Umbilical cord (tissue), 2 donors: ENCODE data around the gene MRO. TPM values are rescaled to one million over a fixed set of nuclear protein-coding genes. Genes with fewer than 3 reads are reported as not detected.
"Not testable (repeated sequence)": the region's sequence is repeated elsewhere in the genome, so short reads cannot be mapped to it uniquely, and the experiment has no call there.

ENCODE experiments used
- DNase-seq: peaks from one replicate; pipeline ENCODE4 v3.0.0-alpha.2; 2015; ENCODE audit warnings: low spot score
- total RNA-seq: library from RNA; depleted of rRNA; stranded (reverse); fragments of >200 nt; gene quantifications from one replicate; pipeline ENCODE4 v1.2.3, GENCODE V29; 2014; ENCODE audit warnings: low replicate concordance; ENCODE audit not compliant: insufficient read depth

The MRO gene
- total RNA-seq, result 1.9 TPM

DNA sequence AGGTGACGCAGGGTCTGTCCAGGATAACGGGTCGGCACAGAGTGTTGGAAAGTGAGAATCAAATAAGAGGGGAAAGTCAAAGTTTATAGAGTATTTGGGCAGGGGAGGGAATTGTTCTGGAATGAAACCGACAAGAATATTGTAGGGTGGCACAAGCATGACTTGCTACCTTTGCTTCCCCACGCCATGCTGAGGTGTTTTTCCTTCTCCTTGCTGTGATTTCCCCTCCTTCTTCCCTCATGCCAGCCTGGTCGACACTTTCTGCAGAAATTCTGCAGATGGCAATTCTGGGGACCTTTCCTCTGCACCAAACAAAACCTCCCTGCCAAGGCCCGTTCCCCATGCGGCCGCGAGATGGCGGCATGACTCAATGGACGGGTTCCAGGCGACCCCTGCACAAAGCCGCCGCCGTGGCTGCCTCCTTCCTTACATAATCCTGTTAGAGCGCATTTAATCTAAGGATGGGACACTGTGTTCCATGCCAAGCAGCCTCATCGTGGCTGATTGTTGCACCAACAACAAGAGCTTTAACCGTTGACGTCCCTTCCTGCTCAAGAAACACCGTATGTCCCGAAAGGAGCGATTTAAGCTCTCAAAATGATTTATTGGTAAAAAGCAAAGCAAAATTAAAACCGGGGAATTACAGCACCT lies at the start of gene MRO:
TSS of gene MRO (minus strand) at position 289 of the 651 bp plus-strand sequence. CDS start 10,616 bp downstream, outside the sequence.
- DNase-seq, result peak; percentile 78

DNA sequence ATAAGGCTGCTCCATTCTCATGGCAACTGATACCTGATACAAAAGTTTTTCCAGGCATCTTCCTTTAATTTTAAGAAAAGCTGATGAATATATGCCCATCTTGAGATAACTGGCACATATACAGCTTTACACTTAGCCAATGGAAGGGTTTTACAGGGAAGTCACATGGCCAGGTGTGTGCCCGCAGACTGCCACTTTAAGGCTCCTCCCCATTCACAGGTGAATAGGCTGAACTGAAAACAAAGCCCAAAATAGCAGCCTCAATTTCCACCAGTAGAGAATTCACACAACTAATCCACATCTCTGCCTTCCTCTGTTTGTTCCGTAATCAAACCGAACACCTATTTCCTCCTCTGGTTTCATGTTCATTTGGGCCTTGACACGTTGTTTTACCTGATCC lies 49.3 kb upstream of the MRO start:
- DNase-seq, result no peak

DNA sequence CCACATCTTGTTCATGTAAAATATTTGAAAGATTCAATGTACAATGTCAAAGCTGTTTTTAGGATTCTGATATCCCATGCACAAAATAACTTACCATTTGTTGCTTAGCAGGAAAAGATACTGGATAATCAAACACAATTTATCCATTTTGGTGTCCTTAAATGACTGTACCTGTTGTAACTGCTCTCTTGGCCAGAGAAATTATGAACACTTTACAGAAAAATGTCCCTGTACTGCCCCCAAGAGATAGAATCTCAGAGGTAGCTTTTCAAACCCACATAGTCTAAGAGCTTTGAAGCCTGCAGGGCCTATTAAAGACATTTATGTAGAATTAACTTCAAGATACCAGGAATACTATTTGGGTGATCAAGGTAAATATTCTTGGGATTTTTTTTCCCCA lies 46.9 kb upstream of the MRO start:
- no peak for DNase-seq

DNA sequence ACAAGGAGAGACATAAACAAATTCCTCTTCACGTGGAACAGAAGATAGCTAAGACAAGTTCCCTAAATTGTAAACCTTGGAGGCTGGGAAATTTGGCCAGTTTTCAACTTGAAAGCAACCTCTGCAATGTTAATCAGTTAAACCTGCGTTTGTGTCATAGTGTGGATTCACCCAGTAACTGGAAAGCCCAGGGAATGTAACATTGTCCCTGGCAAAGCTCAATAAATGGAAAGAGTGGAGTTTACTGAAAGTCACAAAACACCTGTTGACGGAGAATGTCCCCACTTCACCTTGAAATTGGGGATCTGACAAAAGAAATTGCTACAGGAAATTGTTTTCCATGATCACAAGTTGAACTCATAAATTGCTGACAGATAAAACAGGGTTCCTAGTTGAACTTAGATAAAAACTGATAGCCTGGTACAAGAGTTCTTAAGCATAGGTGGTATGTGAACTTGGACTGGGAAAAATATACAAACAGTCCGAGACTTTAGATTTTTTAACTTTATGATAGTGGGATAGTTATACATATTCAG lies 44.1 kb upstream of the MRO start:
- no peak for DNase-seq

DNA sequence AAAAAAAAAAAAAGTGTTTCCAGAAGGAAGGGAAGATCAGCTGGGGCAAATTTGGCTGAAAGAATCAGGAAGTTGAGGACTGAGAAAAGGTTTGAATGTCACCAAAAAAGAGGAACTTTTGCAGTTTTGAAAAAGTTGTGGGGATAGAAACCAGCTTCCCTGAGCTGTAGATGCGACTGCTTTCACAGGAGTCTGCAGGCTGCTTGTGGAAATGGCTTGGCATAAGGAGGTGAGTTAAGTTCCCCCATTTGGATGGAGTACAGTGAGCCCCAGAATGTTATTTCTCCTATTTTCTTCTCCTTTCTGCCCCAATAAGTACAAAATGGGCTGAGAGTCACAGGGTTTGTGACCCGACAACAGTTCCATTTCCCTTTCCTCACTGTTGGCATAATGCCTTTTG lies 42.6 kb upstream of the MRO start:
- DNase-seq, result peak; percentile 18

DNA sequence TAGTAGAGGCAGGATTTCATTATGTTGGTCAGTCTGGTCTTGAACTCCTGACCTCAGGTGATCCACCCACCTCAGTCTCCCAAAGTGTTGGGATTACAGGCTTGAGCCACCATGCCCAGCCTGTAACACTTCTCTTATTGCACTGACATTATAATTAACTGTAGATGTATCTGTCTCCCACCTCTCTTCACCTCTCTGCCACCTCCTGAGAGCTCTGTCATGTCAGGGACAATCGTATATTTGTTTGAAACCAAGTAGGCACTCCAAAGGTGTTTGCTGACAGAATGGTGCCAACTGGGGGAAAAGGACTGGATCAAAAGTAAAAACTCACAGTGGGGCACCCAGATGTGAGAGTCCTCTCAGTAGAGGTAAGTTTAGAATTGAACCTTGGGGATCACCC lies 41.8 kb upstream of the MRO start:
- DNase-seq, result no peak

DNA sequence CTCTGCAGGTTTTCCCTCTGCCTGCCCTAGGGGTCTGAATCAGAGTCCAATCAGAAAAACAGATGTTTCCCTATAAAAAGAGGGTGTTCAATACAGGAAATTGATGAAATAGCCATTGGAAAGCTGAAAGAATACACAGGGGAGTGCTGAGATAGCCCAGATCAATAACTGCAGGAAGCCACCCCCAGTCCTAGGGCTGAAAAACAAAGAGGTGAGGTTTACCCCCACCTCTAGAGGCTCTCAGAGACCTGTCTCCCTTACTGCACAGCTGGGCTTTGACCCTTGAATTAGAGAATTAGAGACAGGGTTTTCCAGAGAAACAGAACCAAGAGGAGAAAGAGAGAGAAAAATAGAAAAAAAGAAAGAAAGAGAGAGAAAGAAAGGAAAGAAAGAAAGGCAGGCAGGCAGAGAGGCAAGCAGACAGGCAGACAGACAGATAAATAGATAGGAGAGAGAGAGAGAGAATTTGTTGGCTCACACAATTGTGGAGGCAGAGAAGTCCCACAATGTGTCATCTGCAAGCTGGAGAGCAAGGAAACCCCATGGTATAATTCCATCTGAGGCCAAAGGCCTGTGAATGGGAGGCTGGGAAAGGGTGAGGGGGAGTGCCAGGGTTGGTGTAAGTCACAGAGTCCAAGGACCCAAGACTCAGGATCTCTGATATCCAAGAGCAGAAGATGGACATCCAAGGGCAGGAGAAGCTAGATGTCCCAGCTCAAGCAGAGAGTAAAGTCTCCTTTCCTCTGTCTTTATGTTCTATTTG lies 40.2 kb upstream of the MRO start:
- DNase-seq, result no peak

DNA sequence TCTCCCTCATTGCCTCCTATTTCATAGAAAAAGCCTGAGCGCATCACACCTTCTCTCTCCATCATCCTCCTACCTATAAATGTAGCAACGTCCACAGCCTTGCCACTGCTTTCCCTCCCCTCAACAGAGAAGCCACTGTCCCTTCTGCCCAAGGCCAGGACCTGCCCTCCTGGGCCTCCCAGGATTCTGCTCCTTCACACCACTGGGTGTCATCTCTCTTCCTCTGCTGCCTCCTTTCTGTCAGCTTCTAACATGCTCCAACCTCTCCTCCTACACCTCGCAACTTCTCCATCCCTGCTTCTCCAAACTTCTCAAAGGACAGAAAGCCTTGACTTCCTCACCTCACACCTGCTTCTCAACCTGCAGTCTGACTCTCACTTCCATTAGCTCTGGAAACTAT lies 37.9 kb upstream of the MRO start:
- DNase-seq, result no peak

DNA sequence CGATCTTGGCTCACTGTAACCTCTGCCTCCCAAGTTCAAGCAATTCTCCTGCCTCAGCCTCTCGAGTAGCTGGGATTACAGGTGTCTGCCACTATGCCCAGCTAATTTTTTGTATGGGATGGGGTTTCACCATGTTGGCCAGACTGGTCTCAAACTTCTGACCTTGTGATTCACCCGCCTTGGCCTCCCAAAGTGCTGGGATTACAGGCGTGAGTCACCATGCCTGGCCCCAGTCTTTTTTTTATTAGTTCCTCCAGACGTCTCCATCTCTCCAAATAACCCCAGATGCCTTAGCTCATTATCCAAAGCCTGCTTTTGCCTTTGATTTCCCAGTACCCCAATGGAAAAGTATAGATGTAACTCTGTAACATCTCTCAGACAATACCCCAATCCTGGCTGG lies 37.4 kb upstream of the MRO start:
- not testable (repeated sequence) for DNase-seq

DNA sequence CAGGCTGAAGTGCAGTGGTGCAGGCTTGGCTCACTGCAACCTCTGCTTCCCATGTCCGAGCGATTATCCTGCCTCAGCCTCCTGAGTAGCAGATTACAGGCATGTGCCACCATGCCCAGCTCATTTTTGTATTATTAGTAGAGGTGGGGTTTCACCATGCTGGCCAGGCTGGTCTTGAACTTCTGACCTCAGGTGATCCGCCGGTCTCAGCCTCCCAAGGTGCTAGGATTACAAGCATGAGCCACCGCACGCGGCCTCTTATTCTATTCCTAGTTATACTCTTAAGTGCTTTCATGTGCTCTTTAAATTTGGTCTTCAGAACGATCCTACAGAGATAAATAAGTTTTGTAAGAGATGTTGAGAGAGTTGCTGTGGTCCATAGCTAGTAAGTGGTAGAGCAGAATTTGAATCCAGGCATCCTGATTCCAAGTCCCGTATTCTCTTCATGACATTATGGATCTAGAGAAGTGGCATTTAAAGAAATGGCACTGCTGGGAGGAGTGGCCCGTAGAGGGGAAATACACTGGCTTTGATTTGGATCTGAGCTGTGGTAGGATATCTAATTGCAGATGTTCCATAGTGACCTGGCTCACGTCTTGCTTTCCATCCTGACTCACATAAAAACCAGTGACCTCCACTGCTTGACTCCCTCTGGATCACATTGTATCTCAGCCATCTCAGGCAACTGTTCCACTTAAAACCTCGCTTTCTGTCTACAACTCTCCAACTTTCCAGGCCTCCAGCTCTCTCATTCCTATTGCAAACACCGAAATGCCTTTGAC lies 36.4 kb upstream of the MRO start:
- DNase-seq, result no peak

DNA sequence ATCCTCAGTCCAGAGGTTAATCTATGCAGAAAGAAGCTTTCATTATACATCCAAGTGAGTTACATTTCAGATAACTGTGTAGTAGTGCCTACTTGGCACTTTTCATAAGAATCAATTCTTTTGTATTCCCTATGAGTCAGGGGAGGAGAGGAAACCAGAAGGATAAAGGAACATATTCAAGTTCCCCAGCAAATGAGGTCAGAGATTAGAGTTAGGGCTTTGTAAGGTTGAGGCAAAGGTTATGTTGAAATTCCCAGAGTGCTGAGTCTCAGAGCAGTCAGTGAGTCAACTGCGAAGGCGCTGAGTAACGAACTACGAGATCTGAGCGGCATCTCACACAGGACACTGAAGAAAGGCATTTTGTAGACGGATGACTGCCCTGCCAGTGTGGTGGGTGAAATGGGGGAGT lies 34.1 kb upstream of the MRO start:
- no peak for DNase-seq

DNA sequence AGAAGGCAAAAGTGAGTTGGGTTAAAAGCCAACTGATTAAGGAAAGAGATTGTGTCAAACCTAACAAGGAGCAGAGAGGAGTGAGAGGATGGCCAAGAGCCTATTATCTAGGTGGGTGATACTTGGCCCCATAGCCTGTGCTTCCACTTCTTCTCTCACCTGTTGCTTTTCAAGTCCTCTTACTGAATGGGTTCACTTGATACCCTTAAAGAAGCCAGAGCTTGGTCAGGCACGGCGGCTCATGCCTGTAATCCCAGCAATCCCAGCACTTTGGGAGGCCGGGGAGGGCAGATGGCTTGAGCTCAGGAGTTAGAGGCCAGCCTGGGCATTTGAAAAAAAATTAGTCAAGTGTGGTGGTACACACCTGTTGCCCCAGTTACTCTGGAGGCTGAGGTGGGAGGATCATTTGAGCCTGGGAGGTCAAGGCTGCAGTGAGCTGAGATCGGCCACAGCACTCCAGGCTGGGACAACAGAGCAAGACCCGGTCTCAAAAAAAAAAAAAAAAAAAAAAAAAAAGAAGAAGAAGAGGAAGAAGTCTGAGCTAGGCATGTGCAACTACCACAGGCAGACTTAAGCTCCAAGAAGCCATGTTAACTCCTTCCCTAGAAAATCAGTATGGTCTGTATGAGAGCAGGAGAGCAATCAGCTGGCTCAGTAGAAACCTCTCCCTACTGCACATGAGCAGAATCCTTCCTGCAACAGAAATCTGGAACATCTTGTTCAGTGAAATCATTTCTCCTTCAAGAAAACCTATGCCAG lies 30.7 kb upstream of the MRO start:
- no peak for DNase-seq

DNA sequence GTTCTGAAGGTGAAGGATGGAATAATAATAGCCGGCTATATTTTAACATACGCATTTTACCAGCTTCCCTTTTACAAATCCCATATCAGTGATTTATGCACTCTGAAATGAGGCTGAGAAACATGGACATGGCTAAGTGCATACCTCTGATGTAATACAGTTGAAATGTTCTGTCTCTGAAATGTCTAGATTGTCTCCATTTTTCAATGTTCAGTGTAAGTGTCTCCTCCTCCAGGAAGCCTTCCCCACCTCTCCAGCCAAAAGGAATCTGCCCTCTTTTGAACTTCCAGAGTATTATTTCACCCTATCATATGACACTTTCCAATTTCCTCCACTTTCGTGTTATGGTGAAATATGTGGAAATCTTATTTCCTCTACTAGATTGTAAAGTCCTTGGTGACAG lies 29.6 kb upstream of the MRO start:
- no peak for DNase-seq

DNA sequence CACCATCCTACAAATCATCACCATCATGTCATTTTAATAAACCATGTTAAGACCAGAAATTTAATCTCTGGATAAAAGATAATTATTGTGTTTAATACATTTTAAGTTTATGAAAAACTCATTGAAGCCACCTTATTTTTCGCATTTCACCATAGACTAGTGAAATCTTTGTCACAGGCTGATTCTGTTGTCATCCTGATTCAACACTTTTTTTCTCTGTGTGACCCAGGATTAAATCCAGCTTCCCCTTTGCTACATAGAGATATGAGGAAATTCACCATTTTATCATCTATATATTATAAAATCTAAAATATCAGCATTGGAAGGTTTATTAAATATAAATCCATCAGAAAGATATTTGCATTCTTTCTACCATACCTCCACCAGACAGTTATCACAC lies 29.2 kb upstream of the MRO start:
- no peak for DNase-seq

DNA sequence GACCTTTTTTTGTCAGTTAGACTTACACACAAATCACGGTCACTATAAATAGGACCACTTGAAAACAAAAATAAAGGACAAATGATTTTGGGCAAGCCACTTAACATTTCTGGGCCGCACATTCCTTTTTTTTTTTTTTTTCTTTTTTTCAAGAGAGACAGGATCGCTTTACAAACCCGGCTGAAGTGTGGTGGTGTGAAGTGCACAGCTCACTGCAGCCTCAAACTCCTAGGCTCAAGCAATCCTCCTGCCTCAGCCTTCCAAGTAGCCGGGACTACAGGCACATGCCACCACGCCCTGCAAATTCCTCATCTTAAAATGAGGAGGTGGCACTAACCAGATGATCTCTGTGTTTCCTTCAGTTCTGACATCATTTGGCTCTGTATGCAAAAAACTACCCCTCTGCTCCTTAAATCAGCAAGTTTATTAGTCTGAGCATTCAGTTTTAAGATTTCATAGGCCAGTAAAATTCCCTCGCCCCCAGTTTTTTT lies 28.3 kb upstream of the MRO start:
- DNase-seq, result no peak

DNA sequence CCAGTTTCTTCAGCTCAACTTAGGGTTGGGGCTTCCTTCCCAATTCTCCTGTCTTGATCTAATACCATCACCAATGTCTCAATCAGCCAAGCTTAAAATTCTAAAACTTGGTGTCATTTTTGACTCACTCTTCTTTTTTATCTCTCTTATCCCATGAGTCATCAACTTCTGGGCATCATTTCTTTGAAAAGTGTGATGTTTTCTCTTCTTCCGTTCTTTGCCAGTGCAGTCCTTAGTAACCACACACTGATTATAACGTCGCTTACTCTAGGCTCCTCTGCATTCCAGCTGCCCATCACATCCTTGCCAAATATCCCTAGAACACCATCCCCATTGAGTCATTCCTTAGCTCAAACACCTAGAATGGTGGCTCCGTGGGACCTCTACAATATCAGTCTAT lies 27.4 kb upstream of the MRO start:
- DNase-seq, result no peak

DNA sequence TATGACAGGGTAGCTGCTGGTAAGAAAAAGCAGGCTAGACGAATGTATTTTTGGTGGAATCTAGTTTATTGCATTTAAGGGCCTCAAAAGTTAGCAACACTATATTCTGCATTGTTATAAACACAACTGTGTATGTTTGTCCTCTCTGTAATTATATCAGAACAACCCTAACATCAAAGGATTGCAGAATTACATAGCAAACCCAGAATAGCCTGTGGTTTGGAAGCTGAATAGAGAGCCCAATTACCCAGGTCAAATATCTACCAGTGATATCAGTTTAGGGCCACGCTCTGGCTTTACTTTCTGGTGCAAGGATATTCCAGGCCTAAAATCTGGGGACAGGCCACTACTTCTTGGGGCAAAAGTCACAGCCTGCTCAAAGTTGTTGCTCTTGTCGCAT lies 25.1 kb upstream of the MRO start:
- no peak for DNase-seq

DNA sequence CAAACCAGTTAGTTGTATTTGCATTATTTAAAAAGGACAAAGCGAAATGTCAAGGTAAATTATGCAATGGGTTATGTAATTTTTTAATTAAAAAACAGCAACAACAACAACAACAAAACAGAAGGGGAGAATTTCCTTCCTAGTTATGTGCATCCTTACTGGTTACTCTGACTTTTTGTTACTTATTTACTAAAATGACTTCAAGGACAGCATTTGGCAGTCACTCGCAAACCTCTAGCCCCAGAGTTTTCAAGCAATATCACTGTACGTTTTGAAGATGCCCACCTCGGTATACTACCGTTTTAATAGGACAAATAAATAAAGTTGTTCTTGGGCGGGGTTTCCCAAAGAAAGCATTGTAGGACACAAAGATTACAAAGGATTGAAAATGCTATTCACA lies 24.7 kb upstream of the MRO start:
- DNase-seq, result no peak

DNA sequence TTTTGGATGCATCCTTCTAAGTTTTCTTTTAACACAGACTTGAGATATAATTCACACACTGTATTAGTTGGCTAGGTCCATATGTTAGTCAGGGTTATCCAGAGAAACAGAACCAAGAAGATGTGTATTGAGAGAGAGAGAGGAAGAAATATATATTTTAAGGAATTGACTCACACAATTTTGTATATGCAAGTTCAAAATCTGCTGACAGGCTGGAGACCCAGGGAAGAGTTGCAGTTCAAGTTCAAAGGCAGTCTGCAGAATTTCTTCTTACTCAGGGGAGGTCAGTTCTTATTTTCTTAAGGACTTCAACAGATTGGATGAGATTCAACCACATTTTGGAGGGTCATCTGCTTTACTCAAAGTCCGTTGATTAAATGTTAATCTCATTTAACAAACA lies 23.0 kb upstream of the MRO start:
- DNase-seq, result no peak

DNA sequence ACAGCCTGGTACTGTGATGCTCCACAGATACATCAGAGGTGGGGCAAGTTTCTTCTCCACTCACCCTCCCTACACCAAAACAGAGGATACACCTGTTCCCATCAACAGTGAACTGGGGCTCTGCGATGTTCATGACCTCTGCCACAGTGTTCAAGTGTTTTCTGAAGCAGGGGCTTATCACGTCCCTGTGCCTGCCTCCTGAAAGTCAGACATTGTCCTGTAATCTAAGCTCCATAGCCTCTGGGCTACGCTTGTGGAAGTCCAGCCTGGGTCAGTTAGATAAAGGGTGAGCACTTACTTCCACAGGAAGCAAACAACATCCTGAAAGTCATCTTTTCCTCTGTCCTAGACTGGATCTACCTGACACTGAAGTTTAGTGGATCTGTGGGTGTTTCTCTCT lies 20.2 kb upstream of the MRO start:
- no peak for DNase-seq

DNA sequence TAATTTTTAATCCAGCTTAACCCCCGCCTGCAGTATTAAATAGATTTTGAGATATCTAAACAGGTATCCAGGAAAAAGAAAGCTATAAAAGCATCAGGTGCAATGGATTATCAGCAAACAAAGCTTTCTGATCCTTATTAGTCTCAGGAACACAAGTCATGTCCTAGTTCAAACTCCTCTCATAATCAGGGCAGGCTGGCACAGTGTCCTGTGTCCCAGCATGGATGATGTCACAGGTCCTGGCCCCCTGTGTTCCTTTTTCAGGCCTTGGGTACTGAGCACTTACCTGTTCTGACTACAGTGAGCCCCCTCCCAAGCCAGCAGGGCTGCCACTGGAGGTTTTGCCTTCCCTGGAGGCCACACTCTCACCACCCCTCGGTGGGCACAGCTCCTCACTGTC lies 19.5 kb upstream of the MRO start:
- no peak for DNase-seq
